ENCODE measurements around the gene ATP2A2. TPM values are rescaled to one million over a fixed set of nuclear protein-coding genes. Genes with fewer than 3 reads are reported as not detected.
A peak's percentile ranks its signal among the peaks of the same experiment; 100 is the strongest.

ATP2A2 gene
- total and polyA plus RNA-seq, 12 donors = 316 to 4,750 (median 1,535) TPM

GRCh38 chr12:110367181-110367864, 86.3 kb downstream of the ATP2A2 start:
- Histone ChIP-seq H3K27ac (peak overlapping the region in 3 of 10 donors; percentile 22 to 58 (median 36)), H3K9me3 (no peaks in the 10 kb centered on the region), H3K27me3 (no peaks in the 10 kb centered on the region), H3K4me1 (peaks cover 0 to 28% (median 11%) of the 10 kb centered on the region in 9 donors), H3K36me3 (peaks cover 0 to 25% (median 3%) of the 10 kb centered on the region in 9 donors), H3K4me3 (no peak overlapping the region)
- ATAC-seq (peak in 3 of 8 donors; percentile 17 to 30 (median 25)), DNase-seq (no peak)
- WGBS, 2 donors = 75% methylated on average over 15 of the region's 15 CpGs
- no peak for TF ChIP-seq CTCF (IDR thresholded peaks at IDR 0.05)
- intact Hi-C loops (cut with DNase I) = no loop called here

GRCh38 chr12:110369992-110370391, 88.9 kb downstream of the ATP2A2 start:
- Histone ChIP-seq H3K27me3 (no peaks in the 10 kb centered on the region), H3K27ac (no peak overlapping the region), H3K36me3 (peaks cover 0 to 52% (median 10%) of the 10 kb centered on the region in 9 donors), H3K9me3 (no peaks in the 10 kb centered on the region), H3K4me1 (peaks cover 0 to 48% (median 23%) of the 10 kb centered on the region in 9 donors), H3K4me3 (no peak overlapping the region)
- no peak for TF ChIP-seq CTCF (IDR thresholded peaks at IDR 0.05)
- intact Hi-C loops (cut with DNase I) = no loop called here
- ATAC-seq (no peak), DNase-seq (no peak)
- 96 to 97% methylated on average over 8 of the region's 8 CpGs for WGBS, 2 donors

GRCh38 chr12:110370732-110371231, 89.7 kb downstream of the ATP2A2 start:
- DNase-seq (no peak), ATAC-seq (peak in 1 of 8 donors; percentile 12)
- Histone ChIP-seq H3K4me3 (no peak overlapping the region), H3K27me3 (no peaks in the 10 kb centered on the region), H3K36me3 (peaks cover 0 to 60% (median 18%) of the 10 kb centered on the region in 9 donors), H3K4me1 (peaks cover 0 to 48% (median 23%) of the 10 kb centered on the region in 9 donors), H3K9me3 (no peaks in the 10 kb centered on the region), H3K27ac (no peak overlapping the region)
- intact Hi-C loops (cut with DNase I) = no loop called here
- WGBS, 2 donors = 74 to 80% methylated on average over 13 of the region's 13 CpGs
- no peak for TF ChIP-seq CTCF (IDR thresholded peaks at IDR 0.05)

- peak in 2 of 8 donors; percentile 7 to 8 for ATAC-seq
- no peak overlapping the region for H3K4me3 ChIP-seq
- H3K4me1 ChIP-seq = peaks cover 0 to 48% (median 18%) of the 10 kb centered on the region in 9 donors
- no peak for DNase-seq
- intact Hi-C loops (cut with DNase I) = no loop called here
- no peak for TF ChIP-seq CTCF (IDR thresholded peaks at IDR 0.05)
- peaks cover 0 to 67% (median 21%) of the 10 kb centered on the region in 9 donors for H3K36me3 ChIP-seq
- no peaks in the 10 kb centered on the region for H3K9me3 ChIP-seq
- no peaks in the 10 kb centered on the region for H3K27me3 ChIP-seq
- peak overlapping the region in 1 of 10 donors; percentile 15 for H3K27ac ChIP-seq
- WGBS, 2 donors = 70 to 71% methylated on average over 13 of the region's 13 CpGs
These were observed 90.5 kb downstream of the ATP2A2 start for GRCh38 chr12:110371408-110372055.

Measured in heart right ventricle (tissue), 16 donors.